ENCODE results near the gene APIP.
A peak's percentile ranks its signal among the peaks of the same experiment; 100 is the strongest.
"Not testable (repeated sequence)": the region's sequence is repeated elsewhere in the genome, so short reads cannot be mapped to it uniquely, and the experiment has no call there.

APIP gene

GRCh38 chr11:34936945-34937629, 20.9 kb upstream of the APIP start:
- Mint-ChIP-seq H3K27me3 (no peaks in the 10 kb centered on the region), H3K36me3 (ENCODE audit: low read depth) (peaks cover 51% of the 10 kb centered on the region), H3K9me3 (no peaks in the 10 kb centered on the region), H3K27ac (no peak overlapping the region), H3K4me3 (no peak overlapping the region), H3K4me1 (ENCODE audit: low read depth) (peaks cover 26% of the 10 kb centered on the region)
- no peak for DNase-seq

DNA sequence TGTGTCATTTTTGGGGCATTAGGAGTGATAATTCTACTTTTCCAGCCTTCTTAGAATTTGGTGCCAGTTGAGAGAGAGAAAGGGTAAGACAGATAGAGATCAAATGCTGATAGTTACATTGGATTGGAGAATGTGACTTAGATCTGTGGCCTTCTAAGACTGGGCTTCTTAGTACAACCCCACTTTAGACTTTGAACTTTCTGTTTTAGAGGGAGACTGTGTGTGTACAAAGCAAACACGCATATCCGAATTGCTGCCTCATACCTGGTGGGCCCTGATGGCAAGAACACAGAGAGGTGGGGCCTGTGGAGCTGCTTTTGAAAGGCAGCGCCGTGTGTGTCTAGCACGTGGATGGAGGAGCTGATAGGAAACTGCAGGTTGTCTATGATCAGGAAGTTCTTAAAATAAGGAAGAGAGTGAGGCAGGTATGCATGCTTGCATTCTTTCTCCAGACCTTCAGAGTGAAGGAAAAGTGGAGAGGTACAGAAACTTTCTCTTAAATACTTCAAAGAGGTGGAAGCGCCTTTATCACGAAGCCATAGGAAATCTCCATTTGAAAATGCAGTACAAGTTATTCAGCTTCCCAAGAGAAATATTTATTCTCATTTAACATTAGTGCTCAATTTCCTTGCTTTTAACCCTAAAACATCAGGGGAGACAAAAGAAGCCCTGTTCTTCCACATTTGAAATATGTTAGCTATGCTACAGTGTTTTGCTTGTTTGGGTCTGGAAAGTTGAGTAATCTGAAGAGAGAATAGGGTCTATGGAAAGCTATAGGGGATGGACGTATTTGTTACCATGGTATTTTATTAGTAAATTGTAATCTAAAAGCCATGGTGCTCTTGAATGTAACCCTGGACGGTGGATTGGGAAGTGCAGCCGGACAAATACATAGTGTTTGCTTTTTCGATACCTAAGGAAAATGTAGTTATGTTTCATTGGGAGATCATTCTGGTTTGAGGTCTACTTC, 13.9 kb upstream of the APIP start:
- Mint-ChIP-seq H3K4me3 (no peak overlapping the region), H3K36me3 (ENCODE audit: low read depth) (peaks cover 23% of the 10 kb centered on the region), H3K4me1 (ENCODE audit: low read depth) (peaks cover 27% of the 10 kb centered on the region), H3K9me3 (no peaks in the 10 kb centered on the region), H3K27me3 (no peaks in the 10 kb centered on the region), H3K27ac (no peak overlapping the region)
- no peak for DNase-seq

DNA sequence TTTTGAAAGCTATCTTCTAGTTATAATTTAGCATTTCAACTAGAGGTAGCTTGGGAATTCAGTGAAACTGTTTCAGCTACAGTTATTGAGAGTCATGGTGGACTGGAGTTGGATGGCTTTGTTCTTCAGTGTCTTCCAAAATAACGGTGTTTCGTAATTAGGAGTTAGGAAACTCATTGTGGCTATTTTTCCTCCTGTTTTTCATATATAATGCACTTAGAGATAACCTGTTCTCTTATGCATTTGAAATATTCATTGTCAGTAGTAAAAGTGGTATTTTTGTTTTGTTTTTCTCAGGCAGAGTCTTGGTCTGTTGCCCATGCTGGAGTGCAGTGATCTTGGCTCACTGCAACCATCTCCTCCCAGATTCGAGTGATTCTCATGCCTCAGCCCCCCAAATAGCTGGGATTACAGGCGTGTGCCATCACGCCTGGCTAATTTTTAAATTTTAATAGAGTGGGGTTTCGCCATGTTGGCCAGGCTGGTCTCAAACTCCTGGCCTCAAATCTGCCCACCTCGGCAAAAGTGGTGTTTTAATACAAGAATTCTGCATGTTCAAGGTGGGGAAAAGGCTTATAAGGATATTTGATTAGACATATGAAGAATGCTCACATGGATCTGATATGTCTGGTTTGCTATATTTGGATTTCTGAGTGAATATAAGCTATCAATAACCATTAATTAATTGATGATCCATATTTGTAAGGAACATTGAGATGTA, 12.9 kb upstream of the APIP start:
- Mint-ChIP-seq H3K9me3 (no peaks in the 10 kb centered on the region), H3K27me3 (no peaks in the 10 kb centered on the region), H3K36me3 (ENCODE audit: low read depth) (peaks cover 21% of the 10 kb centered on the region), H3K27ac (no peak overlapping the region), H3K4me1 (ENCODE audit: low read depth) (peaks cover 27% of the 10 kb centered on the region), H3K4me3 (no peak overlapping the region)
- no peak for DNase-seq

GRCh38 chr11:34928268-34928959, 12.2 kb upstream of the APIP start:
- H3K9me3 Mint-ChIP-seq: no peaks in the 10 kb centered on the region
- no peak for DNase-seq
- H3K4me3 Mint-ChIP-seq: no peak overlapping the region
- no peak overlapping the region for H3K27ac Mint-ChIP-seq
- H3K36me3 Mint-ChIP-seq (ENCODE audit: low read depth): peaks cover 17% of the 10 kb centered on the region
- no peaks in the 10 kb centered on the region for H3K27me3 Mint-ChIP-seq
- H3K4me1 Mint-ChIP-seq (ENCODE audit: low read depth): peaks cover 27% of the 10 kb centered on the region

DNA sequence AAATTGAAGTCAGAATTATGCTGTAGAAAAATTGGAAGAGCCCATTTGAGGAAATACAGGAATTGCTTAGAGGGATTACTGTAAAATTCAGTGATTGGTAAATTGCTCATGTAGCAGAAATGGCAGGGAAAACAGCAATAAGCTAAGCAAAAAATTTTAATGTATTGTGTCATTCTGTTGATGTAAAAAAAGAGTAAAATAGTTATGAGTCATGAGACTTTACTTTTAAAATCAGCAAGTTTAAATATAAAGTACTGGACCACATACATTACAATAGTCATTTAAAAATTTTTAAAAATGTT, 10.6 kb upstream of the APIP start:
- DNase-seq: no peak
- H3K4me1 Mint-ChIP-seq (ENCODE audit: low read depth): peaks cover 28% of the 10 kb centered on the region
- no peaks in the 10 kb centered on the region for H3K27me3 Mint-ChIP-seq
- peaks cover 3% of the 10 kb centered on the region for H3K36me3 Mint-ChIP-seq (ENCODE audit: low read depth)
- H3K27ac Mint-ChIP-seq: no peak overlapping the region
- no peak overlapping the region for H3K4me3 Mint-ChIP-seq
- no peaks in the 10 kb centered on the region for H3K9me3 Mint-ChIP-seq

DNA sequence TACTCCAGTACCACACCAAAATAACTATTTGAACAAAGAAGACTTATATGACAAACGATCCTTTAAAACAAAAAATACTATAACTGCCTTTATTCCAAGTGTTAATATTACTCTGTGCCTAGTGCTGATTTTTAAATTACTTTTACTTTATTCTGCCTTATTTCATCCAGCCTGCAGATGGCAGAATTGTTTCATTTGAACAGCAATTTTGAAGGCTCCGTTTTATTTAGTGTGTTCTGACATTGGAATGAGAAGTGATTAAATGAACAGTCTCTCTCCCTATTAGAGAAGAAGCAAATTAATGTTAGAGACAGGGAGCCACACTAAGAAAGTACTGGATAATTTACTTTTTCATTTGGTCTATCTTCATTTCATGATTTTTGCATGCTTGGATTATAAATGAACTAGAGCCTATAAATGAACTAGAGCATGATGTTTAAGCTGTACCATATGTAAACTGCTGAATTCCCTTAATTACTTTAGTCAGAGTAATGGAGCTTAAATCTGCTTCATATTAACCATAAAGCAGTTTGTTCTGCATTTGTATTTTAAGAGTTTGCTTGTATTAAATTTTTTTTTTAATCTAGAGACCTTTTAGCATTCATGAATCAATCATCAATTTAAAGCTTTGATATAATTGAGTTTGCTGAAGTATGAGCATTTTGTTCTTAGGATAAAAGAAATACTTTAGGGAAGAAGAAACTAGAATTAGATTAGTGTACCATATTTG, 10.1 kb upstream of the APIP start:
- Mint-ChIP-seq H3K4me1 (ENCODE audit: low read depth) (peaks cover 29% of the 10 kb centered on the region), H3K9me3 (no peaks in the 10 kb centered on the region), H3K4me3 (no peak overlapping the region), H3K27ac (no peak overlapping the region), H3K36me3 (ENCODE audit: low read depth) (no peaks in the 10 kb centered on the region), H3K27me3 (no peaks in the 10 kb centered on the region)
- no peak for DNase-seq

- no peak for DNase-seq
- H3K36me3 Mint-ChIP-seq (ENCODE audit: low read depth): no peaks in the 10 kb centered on the region
- no peak overlapping the region for H3K27ac Mint-ChIP-seq
- H3K4me3 Mint-ChIP-seq: no peak overlapping the region
- H3K4me1 Mint-ChIP-seq (ENCODE audit: low read depth): peaks cover 33% of the 10 kb centered on the region
- H3K27me3 Mint-ChIP-seq: no peaks in the 10 kb centered on the region
- no peaks in the 10 kb centered on the region for H3K9me3 Mint-ChIP-seq
These were observed 8.5 kb upstream of the APIP start for GRCh38 chr11:34924714-34925113.

DNA sequence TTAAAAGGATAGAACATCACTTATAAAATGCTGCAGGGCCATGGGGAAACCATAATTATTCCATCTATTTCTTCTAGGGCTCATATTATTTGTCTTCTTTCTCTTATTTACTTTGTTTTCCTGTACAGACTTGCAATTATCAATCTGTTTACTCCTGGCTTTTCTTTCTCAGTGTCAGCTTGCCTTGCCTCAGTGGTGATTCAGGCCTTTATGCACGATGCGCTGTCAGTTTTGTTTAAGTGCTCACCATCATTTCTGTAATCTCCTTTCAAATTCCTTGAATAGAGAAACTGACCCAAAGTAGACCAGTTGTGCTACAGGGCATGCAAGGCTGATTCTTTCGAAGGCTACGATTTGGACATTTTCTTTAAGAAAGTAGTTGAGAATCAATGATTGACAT, 5.0 kb upstream of the APIP start:
- DNase-seq: no peak
- Mint-ChIP-seq H3K27me3 (no peaks in the 10 kb centered on the region), H3K27ac (no peak overlapping the region), H3K9me3 (no peaks in the 10 kb centered on the region), H3K36me3 (ENCODE audit: low read depth) (peaks cover 7% of the 10 kb centered on the region), H3K4me1 (ENCODE audit: low read depth) (peaks cover 33% of the 10 kb centered on the region), H3K4me3 (no peak overlapping the region)

GRCh38 chr11:34916843-34917770, 928 bp upstream of the APIP start:
- no peaks in the 10 kb centered on the region for H3K27me3 Mint-ChIP-seq
- no peak for DNase-seq
- no peaks in the 10 kb centered on the region for H3K9me3 Mint-ChIP-seq
- peaks cover 38% of the 10 kb centered on the region for H3K36me3 Mint-ChIP-seq (ENCODE audit: low read depth)
- peak overlapping the region; percentile 97 for H3K27ac Mint-ChIP-seq
- peak overlapping the region; percentile 98 for H3K4me3 Mint-ChIP-seq
- H3K4me1 Mint-ChIP-seq (ENCODE audit: low read depth): peaks cover 52% of the 10 kb centered on the region

- no peak for DNase-seq
- peak overlapping the region; percentile 98 for H3K4me3 Mint-ChIP-seq
- no peaks in the 10 kb centered on the region for H3K27me3 Mint-ChIP-seq
- no peaks in the 10 kb centered on the region for H3K9me3 Mint-ChIP-seq
- H3K4me1 Mint-ChIP-seq (ENCODE audit: low read depth): peaks cover 46% of the 10 kb centered on the region
- peak overlapping the region; percentile 97 for H3K27ac Mint-ChIP-seq
- H3K36me3 Mint-ChIP-seq (ENCODE audit: low read depth): peaks cover 38% of the 10 kb centered on the region
These were observed 804 bp downstream of the APIP start for GRCh38 chr11:34915136-34916014.

DNA sequence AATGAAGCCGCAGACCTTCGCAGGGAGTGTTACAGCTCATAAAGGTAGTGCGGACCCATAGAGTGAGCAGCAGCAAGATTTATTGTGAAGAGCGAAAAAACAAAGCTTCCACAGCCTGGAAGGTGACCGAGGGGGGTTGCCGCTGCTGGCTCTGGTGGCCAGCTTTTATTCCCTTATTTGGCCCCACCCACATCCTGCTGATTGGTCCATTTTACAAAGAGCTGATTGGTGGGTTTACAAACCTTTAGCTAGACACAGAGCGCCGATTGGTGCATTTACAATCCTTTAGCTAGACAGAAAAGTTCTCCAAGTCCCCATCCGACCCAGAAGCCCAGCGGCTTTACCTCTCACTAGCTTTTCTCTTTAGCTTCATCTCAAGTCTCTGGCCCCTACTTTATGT, 2.6 kb downstream of the APIP start:
- not testable (repeated sequence) for H3K27me3 Mint-ChIP-seq, H3K4me3 Mint-ChIP-seq, H3K9me3 Mint-ChIP-seq, H3K27ac Mint-ChIP-seq, DNase-seq
- Mint-ChIP-seq H3K4me1 (ENCODE audit: low read depth) (peaks cover 38% of the 10 kb centered on the region), H3K36me3 (ENCODE audit: low read depth) (peaks cover 38% of the 10 kb centered on the region)

- Mint-ChIP-seq H3K4me1 (ENCODE audit: low read depth) (peaks cover 25% of the 10 kb centered on the region), H3K27me3 (no peaks in the 10 kb centered on the region), H3K9me3 (no peaks in the 10 kb centered on the region), H3K27ac (no peak overlapping the region), H3K36me3 (ENCODE audit: low read depth) (peaks cover 36% of the 10 kb centered on the region), H3K4me3 (no peak overlapping the region)
- no peak for DNase-seq
These were observed 4.5 kb downstream of the APIP start for GRCh38 chr11:34911676-34912075.
